Gastroesophageal sphincter (tissue), 3 donors: ENCODE measurements around the gene LSM10.

Experiments
- EP300 ChIP-seq: sonication (generic); formaldehyde crosslinking; IDR thresholded peaks from one replicate; pipeline ENCODE4 v1.6.1; 2017; ENCODE audit warnings: antibody characterized with exemption, mild to moderate bottlenecking
- POLR2A ChIP-seq, 2 donors: fragments of 450-650 bp; IDR thresholded peaks; one replicate each; pipeline ENCODE4 v1.6.1; 2017; ENCODE audit warnings: antibody characterized with exemption in 2 of 2, mild to moderate bottlenecking in 2 of 2, moderate library complexity in 1 of 2
- POLR2AphosphoS5 ChIP-seq: sonication (generic); formaldehyde crosslinking; IDR thresholded peaks from one replicate; pipeline ENCODE4 v1.6.1; 2017; ENCODE audit warnings: antibody characterized with exemption
- TF ChIP-seq, protein P1 (sequence below), 4 experiments: fragments of 200-600 bp in 2 of 4; fragments of 450-650 bp in 2 of 4; sonication (generic) in 1 of 4; IDR thresholded peaks; one replicate each; pipeline ENCODE4 v1.5.1; 2017 to 2019; ENCODE audit warnings: antibody characterized with exemption in 4 of 4, mild to moderate bottlenecking in 2 of 4, moderate library complexity in 2 of 4

- TF ChIP-seq POLR2AphosphoS5 (no peak), POLR2A (IDR thresholded peaks at IDR 0.05) (no peak), EP300 (no peak)
- TF ChIP-seq, protein P1, sequence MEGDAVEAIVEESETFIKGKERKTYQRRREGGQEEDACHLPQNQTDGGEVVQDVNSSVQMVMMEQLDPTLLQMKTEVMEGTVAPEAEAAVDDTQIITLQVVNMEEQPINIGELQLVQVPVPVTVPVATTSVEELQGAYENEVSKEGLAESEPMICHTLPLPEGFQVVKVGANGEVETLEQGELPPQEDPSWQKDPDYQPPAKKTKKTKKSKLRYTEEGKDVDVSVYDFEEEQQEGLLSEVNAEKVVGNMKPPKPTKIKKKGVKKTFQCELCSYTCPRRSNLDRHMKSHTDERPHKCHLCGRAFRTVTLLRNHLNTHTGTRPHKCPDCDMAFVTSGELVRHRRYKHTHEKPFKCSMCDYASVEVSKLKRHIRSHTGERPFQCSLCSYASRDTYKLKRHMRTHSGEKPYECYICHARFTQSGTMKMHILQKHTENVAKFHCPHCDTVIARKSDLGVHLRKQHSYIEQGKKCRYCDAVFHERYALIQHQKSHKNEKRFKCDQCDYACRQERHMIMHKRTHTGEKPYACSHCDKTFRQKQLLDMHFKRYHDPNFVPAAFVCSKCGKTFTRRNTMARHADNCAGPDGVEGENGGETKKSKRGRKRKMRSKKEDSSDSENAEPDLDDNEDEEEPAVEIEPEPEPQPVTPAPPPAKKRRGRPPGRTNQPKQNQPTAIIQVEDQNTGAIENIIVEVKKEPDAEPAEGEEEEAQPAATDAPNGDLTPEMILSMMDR (IDR thresholded peaks at IDR 0.05) = peak in 2 of 4 experiments; percentile 15 to 28
Observed at GRCh38 chr1:36351227-36351977, 46.3 kb downstream of the LSM10 start.
